Right renal cortex interstitium (tissue), 3 donors: Measurements from ENCODE around the gene TPST1. TPM values are rescaled to one million over a fixed set of nuclear protein-coding genes. Genes with fewer than 3 reads are reported as not detected.

ENCODE experiments used
- DNase-seq, 3 donors: peaks; one replicate each; pipeline ENCODE4 v3.0.0-alpha.2; 2013; ENCODE audit warnings: low read depth in 3 of 3, low spot score in 2 of 3
- polyA plus RNA-seq, 3 donors: library from polyadenylated mRNA; unstranded; fragments of 120-200 nt; gene quantifications; one replicate each; pipeline ENCODE4 v1.2.1, GENCODE V29; 2013; ENCODE audit not compliant: insufficient read length in 3 of 3

Gene TPST1
- polyA plus RNA-seq, 3 donors: 44.0 to 51.3 (median 50.4) TPM

- no peak for DNase-seq
These were observed 76.8 kb downstream of the TPST1 start for GRCh38 chr7:66281678-66282590.

GRCh38 chr7:66282591-66282935, 77.4 kb downstream of the TPST1 start:
- DNase-seq: no peak

GRCh38 chr7:66283003-66283920, 78.1 kb downstream of the TPST1 start:
- no peak for DNase-seq

- no peak for DNase-seq
These were observed 90.9 kb downstream of the TPST1 start for GRCh38 chr7:66296001-66296521.

- no peak for DNase-seq
These were observed 91.4 kb downstream of the TPST1 start for GRCh38 chr7:66296557-66296956.

GRCh38 chr7:66297579-66297978, 92.4 kb downstream of the TPST1 start:
- DNase-seq: no peak

GRCh38 chr7:66301249-66301648, 96.1 kb downstream of the TPST1 start:
- no peak for DNase-seq

- DNase-seq: no peak
These were observed 96.6 kb downstream of the TPST1 start for GRCh38 chr7:66301737-66302136.

GRCh38 chr7:66303454-66304155, 98.5 kb downstream of the TPST1 start:
- no peak for DNase-seq

- no peak for DNase-seq
These were observed 99.4 kb downstream of the TPST1 start for GRCh38 chr7:66304536-66304935.

- DNase-seq: no peak
These were observed 101.1 kb downstream of the TPST1 start for GRCh38 chr7:66306243-66306642.

- DNase-seq: no peak
These were observed 102.6 kb downstream of the TPST1 start for GRCh38 chr7:66307591-66308215.

- no peak for DNase-seq
These were observed 103.3 kb downstream of the TPST1 start for GRCh38 chr7:66308411-66308810.

- no peak for DNase-seq
These were observed 105.5 kb downstream of the TPST1 start for GRCh38 chr7:66310620-66311019.

GRCh38 chr7:66313886-66314568, 108.9 kb downstream of the TPST1 start:
- DNase-seq: no peak

- no peak for DNase-seq
These were observed 110.1 kb downstream of the TPST1 start for GRCh38 chr7:66315192-66315591.

- DNase-seq: no peak
These were observed 114.4 kb downstream of the TPST1 start for GRCh38 chr7:66319407-66319979.

- no peak for DNase-seq
These were observed 116.1 kb downstream of the TPST1 start for GRCh38 chr7:66321283-66321682.

- DNase-seq: no peak
These were observed 118.1 kb downstream of the TPST1 start for GRCh38 chr7:66323114-66323796.
